Superior temporal gyrus (tissue), 1 donor: ENCODE results near the gene ADIPOR2.

Experiments used
- DNase-seq: peaks from one replicate; pipeline ENCODE4 v3.0.0-alpha.2; 2016; ENCODE audit errors: extremely low spot score

ADIPOR2 gene

GRCh38 chr12:1799051-1799881, 108.4 kb downstream of the ADIPOR2 start:
- no peak for DNase-seq

- DNase-seq: no peak
These were observed 109.1 kb downstream of the ADIPOR2 start for GRCh38 chr12:1799882-1800400.

- no peak for DNase-seq
These were observed 109.8 kb downstream of the ADIPOR2 start for GRCh38 chr12:1800401-1801302.

- DNase-seq: no peak
These were observed 110.6 kb downstream of the ADIPOR2 start for GRCh38 chr12:1801303-1801975.

- DNase-seq: no peak
These were observed 112.9 kb downstream of the ADIPOR2 start for GRCh38 chr12:1803736-1804135.

GRCh38 chr12:1804545-1805332, 113.9 kb downstream of the ADIPOR2 start:
- peak; percentile 97 for DNase-seq

- no peak for DNase-seq
These were observed 114.7 kb downstream of the ADIPOR2 start for GRCh38 chr12:1805441-1806081.

GRCh38 chr12:1806301-1807086, 115.6 kb downstream of the ADIPOR2 start:
- DNase-seq: no peak

GRCh38 chr12:1807087-1807860, 116.4 kb downstream of the ADIPOR2 start:
- DNase-seq: no peak

- DNase-seq: no peak
These were observed 117.3 kb downstream of the ADIPOR2 start for GRCh38 chr12:1808036-1808797.

GRCh38 chr12:1808798-1809480, 118.1 kb downstream of the ADIPOR2 start:
- no peak for DNase-seq

GRCh38 chr12:1809591-1810190, 118.8 kb downstream of the ADIPOR2 start:
- DNase-seq: no peak

- DNase-seq: no peak
These were observed 119.5 kb downstream of the ADIPOR2 start for GRCh38 chr12:1810201-1810930.

- DNase-seq: no peak
These were observed 120.0 kb downstream of the ADIPOR2 start for GRCh38 chr12:1810931-1811280.

- no peak for DNase-seq
These were observed 120.5 kb downstream of the ADIPOR2 start for GRCh38 chr12:1811281-1811947.

GRCh38 chr12:1811948-1812291, 121.0 kb downstream of the ADIPOR2 start:
- no peak for DNase-seq
